HG03558 (cell line): ENCODE measurements around the gene PFKL.

Experiments used
- ATAC-seq: cut with Tn5 transposase; IDR thresholded peaks from one replicate; pipeline ENCODE4 v1.9.1; 2021; ENCODE audit warnings: moderate number of reproducible peaks; ENCODE audit not compliant: unreplicated experiment; ENCODE audit errors: extremely low read depth

The PFKL gene

GRCh38 chr21:44299458-44300261, at the start of gene PFKL:
TSS of gene PFKL (plus strand) at chr21:44300053. CDS start at chr21:44300106, 53 bp downstream.
- ATAC-seq, result no peak

GRCh38 chr21:44253832-44254710, 45.8 kb upstream of the PFKL start:
- ATAC-seq, result no peak

- ATAC-seq, result no peak
These were observed 44.3 kb upstream of the PFKL start for GRCh38 chr21:44255511-44255981.

- no peak for ATAC-seq
These were observed 41.7 kb upstream of the PFKL start for GRCh38 chr21:44258056-44258725.

- no peak for ATAC-seq
These were observed 40.7 kb upstream of the PFKL start for GRCh38 chr21:44259082-44259705.

- no peak for ATAC-seq
These were observed 39.8 kb upstream of the PFKL start for GRCh38 chr21:44260066-44260465.

GRCh38 chr21:44260791-44261631, 38.8 kb upstream of the PFKL start:
- ATAC-seq, result no peak

DNA sequence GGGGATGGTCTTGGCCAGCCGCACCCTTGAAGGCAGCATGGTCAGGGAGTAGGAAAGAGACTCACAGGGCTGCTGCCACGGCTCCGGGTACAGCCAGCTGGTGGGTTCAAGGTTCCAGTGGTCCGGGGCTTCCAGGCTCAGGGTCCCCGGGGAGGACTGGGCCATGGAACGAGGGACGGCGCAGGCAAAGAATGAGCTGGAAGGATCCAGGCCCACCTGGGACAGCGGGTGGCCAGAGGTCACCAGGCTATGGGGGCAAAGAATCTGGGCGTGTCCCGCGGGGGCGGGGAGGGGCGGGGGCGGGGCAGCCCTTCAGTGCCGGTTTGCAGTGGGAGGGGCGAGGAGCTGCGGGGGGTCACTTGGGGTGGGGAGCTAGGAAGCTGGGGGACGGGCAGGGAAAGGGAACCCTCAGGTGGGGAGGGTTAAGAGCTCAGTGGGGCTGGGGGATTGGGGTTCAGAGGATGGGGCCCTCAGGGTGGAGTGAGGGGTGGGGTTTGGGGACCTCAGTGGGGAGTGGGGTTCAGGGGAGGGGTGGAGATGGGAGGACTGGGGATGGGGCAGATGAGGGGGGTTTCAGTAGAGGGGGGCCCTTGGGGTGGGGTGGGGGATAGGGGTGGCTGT, 38.1 kb upstream of the PFKL start, which contains the start of gene DNMT3L:
TSS of gene DNMT3L (minus strand) at position 223 of the 621 bp plus-strand sequence. CDS start 638 bp downstream, outside the sequence.
- no peak for ATAC-seq

- ATAC-seq, result no peak
These were observed 37.4 kb upstream of the PFKL start for GRCh38 chr21:44262338-44263056.

DNA sequence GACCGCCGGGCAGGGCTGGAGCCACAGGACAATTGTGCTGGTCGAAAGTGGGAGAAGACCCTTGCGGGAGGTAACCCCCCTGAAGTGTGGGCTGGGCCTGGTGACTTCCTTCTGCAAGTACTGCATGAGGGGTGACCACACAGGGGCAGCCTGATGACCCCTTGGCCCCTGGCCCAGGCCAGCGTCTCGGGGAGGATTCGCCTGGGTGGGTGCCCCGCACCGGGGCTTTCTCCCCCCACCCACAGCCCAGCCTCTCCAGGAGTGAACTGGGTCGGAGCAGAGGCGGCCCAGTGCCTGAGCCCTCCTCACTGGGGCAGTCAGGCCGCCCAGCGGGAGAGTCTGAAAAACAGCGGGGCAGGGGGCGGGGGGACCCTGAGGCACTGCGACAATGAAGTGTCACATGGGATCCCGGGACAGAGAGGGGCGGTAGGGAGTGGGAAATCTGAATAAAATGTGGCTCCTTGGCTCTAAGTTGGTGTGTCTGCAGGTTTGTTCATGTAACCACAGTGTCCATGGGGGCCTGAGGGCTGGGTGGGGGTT, 36.6 kb upstream of the PFKL start:
- ATAC-seq, result no peak

DNA sequence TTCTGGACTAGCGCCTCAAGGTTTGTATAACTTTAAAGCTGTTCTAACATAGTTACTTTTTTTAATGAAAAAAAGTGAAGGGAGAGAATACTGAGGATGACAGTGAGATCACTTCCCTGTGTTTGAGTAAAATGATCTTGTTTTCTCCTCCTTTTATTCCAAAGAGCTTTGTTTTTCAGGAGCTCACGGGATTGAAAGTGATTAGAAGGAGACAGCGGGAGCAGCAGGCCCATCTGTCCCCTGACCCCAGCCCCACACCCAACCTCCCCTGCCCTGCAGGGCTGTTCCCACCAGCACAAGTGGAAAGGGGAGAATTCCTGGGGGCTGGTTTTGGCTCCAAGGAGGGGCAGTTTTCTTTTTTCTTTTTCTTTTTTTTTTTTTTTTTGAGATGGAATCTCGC, 36.1 kb upstream of the PFKL start:
- ATAC-seq, result no peak

GRCh38 chr21:44265734-44266270, 34.1 kb upstream of the PFKL start:
- no peak for ATAC-seq

DNA sequence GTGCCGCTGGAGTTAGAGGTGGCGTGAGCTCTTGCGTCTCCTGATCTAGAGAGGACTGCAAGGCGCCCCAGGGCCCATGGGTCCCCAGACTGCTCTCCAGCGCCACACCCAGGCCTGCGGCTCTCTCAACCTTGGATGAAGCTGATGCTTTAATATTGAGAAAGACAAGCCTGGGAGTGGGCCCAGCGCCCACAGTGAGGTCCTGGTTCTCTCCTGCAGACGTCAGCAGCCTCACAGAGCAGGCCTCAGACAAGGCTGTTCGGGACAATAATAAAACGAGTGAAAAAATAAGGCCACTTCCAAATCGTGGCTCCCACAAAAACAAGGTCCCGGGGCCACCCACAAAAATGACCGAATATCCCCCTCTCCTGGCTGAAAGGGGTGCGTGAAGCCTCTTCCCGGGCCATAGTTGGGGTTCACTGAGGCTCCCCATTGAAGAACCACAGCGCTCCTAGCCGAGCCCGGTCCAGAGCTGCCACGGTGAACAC, 32.2 kb upstream of the PFKL start:
- ATAC-seq, result no peak

- no peak for ATAC-seq
These were observed 30.8 kb upstream of the PFKL start for GRCh38 chr21:44269090-44269489.

- ATAC-seq, result no peak
These were observed 28.1 kb upstream of the PFKL start for GRCh38 chr21:44271558-44272283.

GRCh38 chr21:44272284-44272858, 27.5 kb upstream of the PFKL start:
- no peak for ATAC-seq
